OCI-LY1 (cell line): ENCODE results near the gene ADAMTS8.

Source experiments
- CTCF ChIP-seq: fragments of 200-600 bp; sonication (generic), shearing (Covaris generic); IDR thresholded peaks from 2 replicates; pipeline ENCODE4 v1.5.1; 2017; ENCODE audit warnings: mild to moderate bottlenecking, antibody characterized with exemption, low read length, moderate library complexity, mixed read lengths
- EZH2 ChIP-seq: fragments of 200-600 bp; sonication (generic), shearing (Covaris generic); IDR thresholded peaks from 2 replicates; pipeline ENCODE4 v1.8.0; 2017; ENCODE audit warnings: borderline replicate concordance, mixed run types, mild to moderate bottlenecking, antibody characterized with exemption, low read length, moderate library complexity, mixed read lengths

- no peak for TF ChIP-seq CTCF
- no peak for TF ChIP-seq EZH2
These were observed 23.0 kb upstream of the ADAMTS8 start for GRCh38 chr11:130451231-130452019.
